Activated T-helper 2 cell treated with anti-CD3 and anti-CD28 coated beads, Interferon-gamma antibody, Interleukin-2, Interleukin-4, amounts not matched to agents 10 μg/mL and 5 μg/mL and 100 μg/mL, durations not matched to agents 14 hours and 24 hours and 36 hours (primary cell): Measurements from ENCODE around the gene TECPR2. TPM values are rescaled to one million over a fixed set of nuclear protein-coding genes. Genes with fewer than 3 reads are reported as not detected.

Experiments
- DNase-seq: peaks from one replicate; pipeline ENCODE4 v3.0.0; 2021; ENCODE audit warnings: low spot score
- H3K27ac Mint-ChIP-seq: one replicate; pipeline ENCODE4 v1.8.0; 2021; ENCODE audit warnings: mixed read lengths
- H3K27me3 Mint-ChIP-seq: one replicate; pipeline ENCODE4 v1.8.0; 2021; ENCODE audit warnings: low read depth, mixed read lengths
- H3K36me3 Mint-ChIP-seq: one replicate; pipeline ENCODE4 v1.8.0; 2021; ENCODE audit warnings: low read depth, mixed read lengths
- H3K4me1 Mint-ChIP-seq: one replicate; pipeline ENCODE4 v1.8.0; 2021; ENCODE audit warnings: low read depth, mixed read lengths
- H3K4me3 Mint-ChIP-seq: one replicate; pipeline ENCODE4 v1.8.0; 2021; ENCODE audit warnings: low read depth, mild to moderate bottlenecking, moderate library complexity, mixed read lengths
- H3K9me3 Mint-ChIP-seq: one replicate; pipeline ENCODE4 v1.8.0; 2021; ENCODE audit warnings: mixed read lengths
- intact Hi-C: fragments of 100-400 bp; cut with micrococcal nuclease; formaldehyde crosslinking; loops from one replicate; pipeline ENCODE4 v1.15.1; 2023
- total RNA-seq: library from RNA; stranded (reverse); gene quantifications from 2 replicates; pipeline ENCODE4 v1.2.3, GENCODE V29; 2022

The TECPR2 gene
- total RNA-seq, 1 donor from 2014 or later = 7.8 TPM

DNA sequence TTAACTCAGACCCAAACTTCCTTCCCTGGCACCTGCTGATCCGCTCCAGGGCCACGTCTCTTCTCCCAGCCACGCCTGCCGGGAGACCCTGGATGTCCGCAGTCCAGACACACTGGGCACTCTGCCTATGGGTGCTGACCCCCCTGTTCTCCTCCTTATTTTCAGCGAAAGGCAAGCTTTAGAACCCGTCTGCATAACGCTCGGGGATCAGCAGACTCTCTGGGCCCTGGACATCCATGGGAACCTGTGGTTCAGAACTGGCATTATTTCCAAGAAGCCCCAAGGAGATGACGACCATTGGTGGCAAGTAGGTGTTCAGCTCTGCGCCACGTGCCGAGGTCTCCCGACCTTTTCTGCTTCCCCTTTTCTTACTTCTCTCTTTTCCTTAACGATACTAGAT, 82.9 kb downstream of the TECPR2 start:
- Mint-ChIP-seq H3K27me3 (no peaks in the 10 kb centered on the region), H3K27ac (no peak overlapping the region), H3K4me1 (no peaks in the 10 kb centered on the region), H3K4me3 (no peak overlapping the region), H3K36me3 (peaks cover 20% of the 10 kb centered on the region), H3K9me3 (no peaks in the 10 kb centered on the region)
- intact Hi-C loops = no loop called here
- no peak for DNase-seq

DNA sequence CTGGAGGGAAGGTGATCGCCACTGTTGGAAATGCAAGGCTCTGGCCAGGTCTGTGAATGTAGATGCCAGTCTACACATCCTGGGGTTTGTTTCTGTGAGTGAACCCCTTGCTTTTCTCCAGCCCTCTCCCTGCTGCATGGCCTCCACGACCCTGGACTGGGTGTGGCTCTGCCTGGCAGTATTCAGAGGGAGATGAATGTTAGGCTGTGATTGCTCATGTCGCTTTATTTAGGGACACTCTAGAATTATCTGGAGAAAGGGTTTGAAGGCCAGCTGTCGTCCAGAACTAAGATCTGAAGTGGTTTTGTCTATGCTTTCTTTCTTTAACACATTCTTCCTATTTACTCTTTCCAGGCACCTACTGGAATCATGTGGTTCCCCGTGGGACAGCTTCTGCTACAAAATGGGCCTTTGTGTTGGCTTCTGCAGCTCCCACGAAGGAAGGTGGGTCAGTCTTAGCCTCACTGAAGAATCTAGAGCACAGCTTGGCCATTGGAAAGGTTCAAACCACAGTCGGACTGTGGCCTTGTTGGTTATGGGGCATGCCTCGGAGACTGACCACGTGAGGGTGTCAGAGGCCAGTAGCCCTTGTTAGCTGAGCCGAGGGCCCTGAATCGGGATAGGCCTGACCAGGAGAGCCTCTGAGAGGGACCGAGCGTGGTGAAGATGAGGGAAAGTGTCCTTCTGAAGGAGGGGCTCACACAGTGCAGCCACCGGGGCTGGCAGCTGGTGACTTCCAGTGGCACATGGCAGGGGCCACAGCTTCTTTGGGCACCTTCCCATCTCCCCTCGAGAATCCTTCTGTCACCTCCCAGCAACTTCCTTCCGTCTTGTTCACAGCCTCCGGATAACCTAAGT, 87.7 kb downstream of the TECPR2 start:
- Mint-ChIP-seq H3K27me3 (no peaks in the 10 kb centered on the region), H3K27ac (no peak overlapping the region), H3K36me3 (peaks cover 14% of the 10 kb centered on the region), H3K4me1 (no peaks in the 10 kb centered on the region), H3K9me3 (no peaks in the 10 kb centered on the region), H3K4me3 (no peak overlapping the region)
- intact Hi-C loops = no loop called here
- no peak for DNase-seq

DNA sequence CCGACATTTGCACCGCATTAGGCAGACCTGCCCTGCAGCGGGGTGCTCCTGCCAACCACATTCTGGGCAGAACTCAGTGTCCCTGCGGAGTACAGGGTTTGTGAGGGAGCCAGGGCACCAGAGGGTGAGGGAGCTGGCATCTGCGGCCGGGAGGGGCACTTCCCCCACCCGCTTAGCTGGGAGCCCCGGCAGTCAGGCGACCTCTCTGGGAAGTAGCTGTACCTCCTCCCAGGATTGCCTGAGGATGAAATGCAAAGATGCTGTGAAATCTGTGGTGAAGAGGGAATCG, 88.3 kb downstream of the TECPR2 start:
- Mint-ChIP-seq H3K27ac (no peak overlapping the region), H3K27me3 (no peaks in the 10 kb centered on the region), H3K4me1 (no peaks in the 10 kb centered on the region), H3K9me3 (no peaks in the 10 kb centered on the region), H3K36me3 (peaks cover 14% of the 10 kb centered on the region), H3K4me3 (no peak overlapping the region)
- intact Hi-C loops = no loop called here
- no peak for DNase-seq

DNA sequence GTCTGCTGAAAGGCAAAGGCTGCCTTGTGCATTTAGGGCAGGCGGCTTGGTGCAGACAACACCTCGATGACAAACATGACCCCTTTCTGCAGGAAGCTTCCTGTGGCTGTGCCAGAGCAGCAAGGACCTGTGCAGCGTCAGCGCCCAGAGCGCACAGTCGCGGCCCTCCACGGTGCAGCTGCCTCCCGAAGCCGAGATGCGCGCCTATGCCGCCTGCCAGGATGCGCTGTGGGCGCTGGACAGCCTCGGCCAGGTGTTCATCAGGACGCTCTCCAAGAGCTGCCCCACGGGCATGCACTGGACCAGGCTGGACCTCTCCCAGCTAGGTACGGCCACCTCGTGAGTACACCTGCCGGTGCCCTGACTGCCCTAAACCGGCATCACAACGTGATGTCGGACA, 89.6 kb downstream of the TECPR2 start:
- Mint-ChIP-seq H3K4me3 (no peak overlapping the region), H3K36me3 (peaks cover 8% of the 10 kb centered on the region), H3K4me1 (no peaks in the 10 kb centered on the region), H3K9me3 (no peaks in the 10 kb centered on the region), H3K27me3 (no peaks in the 10 kb centered on the region), H3K27ac (no peak overlapping the region)
- intact Hi-C loops = no loop called here
- DNase-seq = no peak

DNA sequence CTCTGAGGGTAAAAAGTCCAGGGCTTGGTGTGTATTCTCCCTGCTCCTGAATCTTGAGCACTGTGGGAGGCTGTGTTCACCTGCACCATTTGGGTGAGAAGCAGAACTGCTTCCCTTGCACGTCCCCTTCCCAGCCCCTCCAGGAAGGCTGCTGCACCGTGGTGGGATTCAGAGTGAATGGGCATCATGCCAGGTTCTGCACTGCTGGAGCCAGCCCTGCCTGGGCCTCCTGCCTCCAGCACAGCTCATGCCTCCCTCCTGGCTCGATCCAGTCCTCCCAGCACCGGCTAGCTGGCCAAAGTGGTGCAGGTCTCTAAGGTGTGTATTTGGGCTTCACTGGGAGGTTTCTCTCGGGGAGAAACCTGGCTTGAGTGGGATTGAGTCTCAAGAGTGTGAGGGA, 92.0 kb downstream of the TECPR2 start:
- Mint-ChIP-seq H3K9me3 (no peaks in the 10 kb centered on the region), H3K36me3 (peaks cover 10% of the 10 kb centered on the region), H3K4me1 (no peaks in the 10 kb centered on the region), H3K27me3 (no peaks in the 10 kb centered on the region), H3K4me3 (no peak overlapping the region), H3K27ac (no peak overlapping the region)
- intact Hi-C loops = no loop called here
- DNase-seq = no peak

DNA sequence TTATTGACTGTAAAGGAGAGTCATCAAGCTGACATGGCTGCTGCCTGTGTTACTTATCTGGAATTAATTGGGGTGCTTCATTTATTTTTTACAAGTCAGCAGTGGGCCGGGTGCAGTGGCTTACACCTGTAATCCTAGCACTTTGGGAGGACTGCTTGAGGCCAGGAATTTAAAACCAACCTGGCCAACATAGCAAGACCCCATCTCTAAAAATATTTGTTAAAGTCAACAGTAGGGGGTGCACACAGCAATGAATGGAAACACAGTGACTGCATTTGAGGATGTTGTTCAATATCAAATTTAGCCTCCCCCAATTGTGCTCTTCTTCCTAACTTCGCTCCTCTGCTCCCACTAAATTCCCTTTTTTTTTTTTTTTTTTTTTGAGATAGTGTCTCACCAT, 94.8 kb downstream of the TECPR2 start:
- Mint-ChIP-seq H3K36me3 (peaks cover 3% of the 10 kb centered on the region), H3K4me1 (peaks cover 9% of the 10 kb centered on the region), H3K27me3 (no peaks in the 10 kb centered on the region), H3K9me3 (no peaks in the 10 kb centered on the region), H3K27ac (no peak overlapping the region), H3K4me3 (no peak overlapping the region)
- DNase-seq = no peak
- intact Hi-C loops = no loop called here

DNA sequence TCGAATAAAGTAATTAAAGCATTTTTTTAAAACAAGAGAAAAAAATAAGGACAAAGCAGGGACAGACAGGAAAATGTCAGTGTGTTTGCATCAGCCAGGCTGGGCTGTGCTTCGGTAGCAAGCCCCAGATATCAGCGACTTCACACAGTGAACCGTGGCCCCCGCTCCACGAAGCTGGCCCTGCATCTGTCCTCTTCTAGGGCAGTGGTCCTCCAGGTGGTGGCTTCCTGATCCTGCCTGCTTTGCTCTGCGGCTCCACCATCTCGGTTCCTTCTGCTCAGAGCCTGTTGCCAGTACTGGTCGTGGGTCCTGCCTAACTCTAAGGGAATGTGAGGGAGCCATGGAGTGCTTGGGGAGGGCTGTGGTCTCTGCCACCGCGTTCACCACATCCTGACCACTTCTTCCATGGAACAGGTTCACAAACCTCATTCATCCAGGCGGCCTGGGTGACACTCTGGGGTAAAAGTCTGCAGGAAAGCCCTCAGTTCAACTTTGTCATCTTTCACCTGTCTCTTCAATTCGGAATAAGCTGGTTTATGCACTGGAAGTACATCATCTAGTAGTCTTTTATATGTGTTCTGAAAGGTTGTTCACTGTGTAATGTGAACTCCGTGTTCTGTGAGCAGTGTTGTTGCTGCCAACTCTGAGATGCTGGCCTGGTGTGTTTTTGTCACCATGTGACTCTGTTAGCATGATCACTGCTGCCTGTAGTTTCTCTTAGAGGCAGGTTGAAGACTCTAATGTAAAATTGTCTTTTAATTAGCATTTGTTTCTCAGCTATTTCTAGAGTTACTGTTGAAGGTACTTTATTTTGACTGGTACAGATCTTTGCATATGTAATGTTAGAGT, 99.0 kb downstream of the TECPR2 start:
- no peak for DNase-seq
- peaks cover 7% of the 10 kb centered on the region for H3K36me3 Mint-ChIP-seq
- no peaks in the 10 kb centered on the region for H3K27me3 Mint-ChIP-seq
- intact Hi-C loops = no loop called here
- H3K27ac Mint-ChIP-seq = no peak overlapping the region
- no peaks in the 10 kb centered on the region for H3K9me3 Mint-ChIP-seq
- H3K4me3 Mint-ChIP-seq = no peak overlapping the region
- peaks cover 10% of the 10 kb centered on the region for H3K4me1 Mint-ChIP-seq

DNA sequence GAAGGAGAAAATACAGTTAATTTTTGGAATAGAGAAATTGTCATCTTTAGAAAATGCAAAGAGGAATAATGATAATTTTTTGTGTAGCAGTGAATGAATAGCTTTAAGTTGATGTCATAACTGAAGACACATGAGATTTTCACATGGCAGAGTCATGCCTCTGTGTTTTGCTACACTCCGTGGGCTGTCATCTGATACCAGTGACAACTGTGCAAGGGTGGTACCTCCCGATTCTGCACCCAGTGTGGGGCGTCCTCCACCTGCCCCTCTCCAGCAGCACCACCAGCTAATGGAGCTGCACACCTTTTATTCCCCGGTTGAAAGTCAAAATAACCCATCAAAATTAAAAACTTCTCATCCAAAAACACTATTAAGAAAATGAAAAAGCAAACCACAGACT, 99.7 kb downstream of the TECPR2 start:
- no peak for DNase-seq
- Mint-ChIP-seq H3K27me3 (no peaks in the 10 kb centered on the region), H3K4me3 (no peak overlapping the region), H3K4me1 (peaks cover 10% of the 10 kb centered on the region), H3K27ac (no peak overlapping the region), H3K36me3 (peaks cover 7% of the 10 kb centered on the region), H3K9me3 (no peaks in the 10 kb centered on the region)
- intact Hi-C loops = no loop called here

DNA sequence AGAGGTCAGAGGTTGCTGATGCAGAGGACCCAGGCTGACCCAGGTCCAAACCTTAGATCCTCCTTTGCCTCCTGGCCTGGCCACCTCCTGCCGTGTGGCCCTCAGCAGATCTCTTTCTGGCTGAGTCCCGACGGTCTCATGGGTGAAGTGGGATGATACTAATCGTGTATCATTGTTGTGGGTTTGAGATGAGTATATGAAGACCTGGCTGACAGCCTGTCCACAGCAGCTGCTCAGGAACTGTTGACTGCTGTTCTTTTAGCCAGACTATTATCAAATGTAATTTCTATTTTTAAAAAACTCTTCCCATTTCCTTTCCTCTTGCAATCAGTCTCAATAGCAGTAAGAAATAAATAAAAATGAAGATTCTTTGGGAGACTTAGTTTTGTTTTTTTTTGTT, 101.3 kb downstream of the TECPR2 start:
- Mint-ChIP-seq H3K27me3 (no peaks in the 10 kb centered on the region), H3K4me3 (no peak overlapping the region), H3K36me3 (peaks cover 8% of the 10 kb centered on the region), H3K27ac (no peak overlapping the region), H3K4me1 (peaks cover 10% of the 10 kb centered on the region), H3K9me3 (no peaks in the 10 kb centered on the region)
- intact Hi-C loops = no loop called here
- no peak for DNase-seq

DNA sequence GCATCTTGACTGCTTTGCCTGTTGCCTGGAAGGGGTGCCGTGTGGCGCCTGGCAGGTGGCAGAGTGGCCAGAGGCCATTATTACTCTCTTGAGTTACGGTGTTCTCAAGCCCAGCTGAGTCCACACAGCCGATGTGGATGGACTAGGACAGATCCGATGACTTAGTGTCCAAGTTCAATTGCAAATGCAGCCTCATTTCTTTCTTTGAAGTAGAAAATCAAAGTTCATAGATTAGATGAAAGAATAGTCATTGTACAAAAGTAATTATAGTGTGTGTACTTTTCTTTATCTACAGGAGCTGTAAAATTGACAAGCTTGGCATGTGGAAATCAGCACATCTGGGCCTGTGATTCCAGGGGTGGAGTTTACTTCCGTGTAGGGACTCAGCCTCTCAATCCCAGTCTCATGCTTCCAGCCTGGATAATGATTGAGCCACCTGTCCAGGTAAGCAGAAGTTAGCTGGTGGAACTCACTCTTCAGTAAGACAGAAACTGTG, 102.2 kb downstream of the TECPR2 start:
- H3K4me3 Mint-ChIP-seq = no peak overlapping the region

DNA sequence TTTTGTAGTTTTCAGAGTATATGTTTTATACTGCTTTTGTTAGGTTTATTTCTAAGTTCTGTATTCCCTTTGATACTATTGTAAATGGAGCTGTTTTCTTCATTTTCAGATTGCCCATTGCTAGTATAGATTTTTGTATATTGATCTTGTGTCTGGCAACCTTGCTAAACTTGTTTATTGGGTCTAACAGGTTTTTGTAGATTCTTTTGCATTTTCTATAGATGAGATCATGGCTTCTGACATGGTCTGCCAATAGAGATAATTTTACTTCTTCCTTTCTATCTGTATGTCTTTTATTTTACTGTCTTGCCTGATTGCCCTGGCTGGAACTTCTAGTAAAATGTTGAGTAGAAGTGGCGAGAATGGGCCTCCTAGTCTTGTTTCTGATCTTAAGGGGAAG, 106.5 kb downstream of the TECPR2 start:
- no peak overlapping the region for H3K27ac Mint-ChIP-seq
- no peaks in the 10 kb centered on the region for H3K9me3 Mint-ChIP-seq
- peaks cover 7% of the 10 kb centered on the region for H3K4me1 Mint-ChIP-seq
- peaks cover 14% of the 10 kb centered on the region for H3K36me3 Mint-ChIP-seq
- H3K4me3 Mint-ChIP-seq = no peak overlapping the region
- no peak for DNase-seq
- intact Hi-C loops = no loop called here
- no peaks in the 10 kb centered on the region for H3K27me3 Mint-ChIP-seq

More for the DNA sequence above, 102.2 kb downstream of the TECPR2 start:
- H3K36me3 Mint-ChIP-seq = peaks cover 12% of the 10 kb centered on the region
- H3K4me1 Mint-ChIP-seq = peaks cover 10% of the 10 kb centered on the region
- H3K27me3 Mint-ChIP-seq = no peaks in the 10 kb centered on the region
- intact Hi-C loops = no loop called here
- H3K27ac Mint-ChIP-seq = no peak overlapping the region
- H3K9me3 Mint-ChIP-seq = no peaks in the 10 kb centered on the region
- no peak for DNase-seq

DNA sequence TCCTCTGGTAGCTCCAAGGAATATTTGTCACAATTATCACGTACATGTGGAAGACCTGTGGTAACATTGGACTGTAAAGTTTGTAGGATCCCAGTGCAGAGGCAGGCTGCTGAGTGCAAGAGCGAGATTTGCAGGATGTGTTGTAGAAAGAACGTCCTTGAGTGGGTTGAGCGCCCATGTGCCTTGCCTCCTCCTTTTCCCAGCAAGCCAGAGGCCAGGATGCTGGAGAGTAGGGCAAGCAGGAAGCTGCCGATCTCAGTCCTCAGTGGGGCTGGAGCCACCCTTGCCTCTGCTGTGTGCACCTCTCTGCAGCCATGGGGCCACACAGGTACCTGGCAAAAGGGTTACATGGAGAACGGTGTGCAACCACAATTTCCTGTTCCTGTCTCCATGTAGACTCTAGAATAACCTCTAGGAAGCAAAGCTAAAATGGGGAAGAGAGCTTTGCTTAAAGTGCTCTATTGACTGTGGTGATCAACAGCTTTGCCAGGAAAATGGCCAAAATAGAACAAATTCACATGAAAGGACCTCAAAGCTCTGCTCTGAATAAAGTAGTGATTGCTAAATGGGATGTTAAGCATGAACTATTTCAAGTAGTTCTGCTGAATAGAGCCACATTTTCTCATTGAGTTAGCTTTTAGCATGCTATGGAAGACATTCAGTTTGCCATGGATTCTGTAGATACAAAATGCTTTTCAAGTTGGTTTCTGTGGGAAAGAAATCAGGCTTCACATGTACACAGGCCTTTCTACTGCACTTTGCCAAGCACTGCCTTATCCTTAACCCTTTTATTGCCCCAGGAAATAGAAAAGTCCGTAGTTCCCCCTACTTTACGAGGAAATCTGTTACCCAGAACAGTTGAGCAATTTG, 109.4 kb downstream of the TECPR2 start:
- H3K9me3 Mint-ChIP-seq = no peaks in the 10 kb centered on the region
- H3K4me1 Mint-ChIP-seq = peaks cover 7% of the 10 kb centered on the region
- no peak for DNase-seq
- no peaks in the 10 kb centered on the region for H3K27me3 Mint-ChIP-seq
- no peak overlapping the region for H3K4me3 Mint-ChIP-seq
- no peak overlapping the region for H3K27ac Mint-ChIP-seq
- H3K36me3 Mint-ChIP-seq = peaks cover 10% of the 10 kb centered on the region
- intact Hi-C loops = no loop called here
